Hematopoietic multipotent progenitor cell (in vitro differentiated cells): Measurements from ENCODE around the gene PDE10A. TPM values are rescaled to one million over a fixed set of nuclear protein-coding genes. Genes with fewer than 3 reads are reported as not detected.

ENCODE experiments used
- DNase-seq, 3 donors: peaks; one replicate each; pipeline ENCODE4 v3.0.0-alpha.2; 2011 to 2015; ENCODE audit warnings: low read depth in 2 of 3, low spot score in 2 of 3
- total RNA-seq: library from RNA; depleted of rRNA; stranded (reverse); fragments of >200 nt; gene quantifications from one replicate; pipeline ENCODE4 v1.2.3, GENCODE V29; 2012

PDE10A gene
- under 0.01 TPM for total RNA-seq

DNA sequence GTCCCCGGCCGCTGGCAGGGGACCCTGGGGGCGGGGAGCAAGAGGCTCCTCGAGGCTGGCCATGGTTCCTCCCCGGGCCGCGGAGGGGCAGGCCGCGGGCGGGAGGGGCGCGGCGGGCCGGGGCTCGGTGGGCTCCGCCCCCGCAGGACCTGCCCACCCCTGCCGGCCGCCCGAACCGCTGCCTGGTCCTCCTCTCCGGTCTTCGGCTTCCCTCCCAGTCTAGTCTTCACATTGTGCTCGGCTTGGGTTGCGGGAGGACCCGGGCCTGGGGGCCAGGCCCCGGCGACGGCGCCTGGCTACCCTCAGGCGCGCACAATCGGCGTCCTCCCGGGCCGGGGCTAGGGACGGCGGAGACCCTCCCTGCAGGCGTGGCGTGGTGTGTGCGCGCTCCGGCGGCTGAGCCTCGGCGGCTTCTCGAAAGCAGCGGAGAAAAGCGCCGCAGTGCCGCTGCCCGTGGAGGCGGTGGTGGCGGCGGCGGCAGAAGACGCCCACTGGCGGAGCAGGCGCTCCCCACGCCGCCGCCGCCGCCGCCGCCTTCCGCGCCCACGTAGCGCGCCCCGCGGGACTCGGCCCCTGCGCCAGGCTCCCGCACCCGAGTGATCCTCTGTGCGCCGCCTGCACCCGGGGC is at the start of gene PDE10A:
TSS of gene PDE10A (minus strand) at position 493 of the 628 bp plus-strand sequence. CDS start at position 63, 430 bp downstream.
- DNase-seq = peak in 1 of 3 donors; percentile 35

DNA sequence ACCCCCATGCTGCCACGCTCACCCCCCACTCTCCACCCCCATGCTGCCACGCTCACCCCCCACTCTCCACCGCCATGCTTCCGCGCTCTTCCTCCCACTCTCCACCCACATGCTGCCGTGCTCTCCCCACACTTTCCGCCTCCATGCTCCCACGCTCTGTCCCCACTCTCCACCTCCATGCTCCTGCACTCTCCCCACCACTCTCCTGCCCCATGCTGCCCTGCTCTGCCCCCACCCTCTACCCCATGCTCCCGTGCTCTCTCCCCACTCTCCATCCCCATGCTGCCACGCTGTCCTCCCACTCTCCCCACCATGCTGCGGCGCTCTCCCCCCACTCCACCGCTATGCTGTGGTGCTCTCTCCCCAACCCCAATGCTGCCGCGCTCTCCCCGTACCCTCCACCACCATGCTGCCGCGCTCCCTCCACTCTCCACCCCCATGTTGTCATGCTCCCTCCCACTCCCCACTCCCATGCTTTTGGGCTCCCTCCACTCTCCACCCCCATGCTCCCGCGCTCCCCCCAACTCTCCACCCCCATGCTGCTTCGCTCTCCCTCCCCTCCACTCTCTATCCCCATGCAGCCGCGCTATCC is 46.0 kb upstream of the PDE10A start:
- no peak for DNase-seq

DNA sequence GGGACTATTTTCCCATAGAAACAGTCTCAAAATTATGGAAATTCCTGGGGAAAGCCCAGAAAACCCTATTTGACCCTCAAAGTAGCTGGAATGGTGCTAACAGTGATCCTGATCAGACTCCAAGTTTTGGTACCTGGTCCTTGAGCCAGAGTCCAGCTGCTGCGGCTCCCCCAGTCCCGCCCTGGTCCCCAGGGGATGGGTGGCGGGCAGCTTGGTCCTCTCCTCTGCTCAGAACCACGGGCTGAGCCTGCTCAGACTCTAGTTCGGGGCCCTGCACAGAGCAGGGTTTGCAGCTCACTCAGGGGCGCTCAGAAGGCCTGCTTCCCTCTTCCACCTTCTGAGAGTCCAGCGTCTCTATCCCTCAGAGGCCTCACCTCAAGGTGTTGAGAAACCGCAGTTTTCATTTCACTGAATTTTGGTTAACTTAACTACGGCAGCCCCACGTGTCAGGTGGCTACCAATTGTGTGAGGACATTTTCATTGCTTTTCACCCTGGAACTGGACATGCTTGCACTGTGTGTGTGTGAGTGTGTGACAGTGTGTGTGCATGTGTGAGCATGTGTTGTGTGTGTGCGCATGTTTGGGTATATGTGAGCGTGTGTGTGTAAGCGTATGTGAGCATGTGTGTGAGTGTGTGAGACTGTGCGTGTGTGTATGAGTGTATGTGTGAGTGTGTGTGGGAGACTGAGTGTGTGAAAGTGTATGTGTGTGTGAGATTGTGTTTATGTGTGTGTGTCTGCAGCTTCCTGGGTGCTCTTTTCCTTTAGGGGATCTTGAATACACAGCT is 44.2 kb upstream of the PDE10A start:
- no peak for DNase-seq

DNA sequence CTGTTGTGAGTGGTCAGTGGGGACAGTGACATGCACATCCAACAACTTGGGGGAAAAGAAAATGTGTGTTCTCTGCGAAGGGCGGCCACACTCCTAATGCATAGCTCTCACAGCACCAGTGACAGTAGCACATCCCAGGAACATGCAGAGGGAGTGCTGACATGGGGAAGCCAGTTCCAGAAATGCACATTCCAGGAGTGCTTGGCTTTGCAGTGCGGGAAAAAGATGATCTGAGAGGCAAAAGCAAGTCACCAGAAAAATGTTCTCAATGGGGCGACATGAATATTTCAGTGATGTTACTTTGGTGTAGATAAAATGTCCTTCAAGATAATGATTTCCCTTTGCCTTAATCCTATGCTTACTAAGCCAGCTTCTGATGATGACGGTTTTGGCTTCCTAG is 42.9 kb upstream of the PDE10A start:
- no peak for DNase-seq

DNA sequence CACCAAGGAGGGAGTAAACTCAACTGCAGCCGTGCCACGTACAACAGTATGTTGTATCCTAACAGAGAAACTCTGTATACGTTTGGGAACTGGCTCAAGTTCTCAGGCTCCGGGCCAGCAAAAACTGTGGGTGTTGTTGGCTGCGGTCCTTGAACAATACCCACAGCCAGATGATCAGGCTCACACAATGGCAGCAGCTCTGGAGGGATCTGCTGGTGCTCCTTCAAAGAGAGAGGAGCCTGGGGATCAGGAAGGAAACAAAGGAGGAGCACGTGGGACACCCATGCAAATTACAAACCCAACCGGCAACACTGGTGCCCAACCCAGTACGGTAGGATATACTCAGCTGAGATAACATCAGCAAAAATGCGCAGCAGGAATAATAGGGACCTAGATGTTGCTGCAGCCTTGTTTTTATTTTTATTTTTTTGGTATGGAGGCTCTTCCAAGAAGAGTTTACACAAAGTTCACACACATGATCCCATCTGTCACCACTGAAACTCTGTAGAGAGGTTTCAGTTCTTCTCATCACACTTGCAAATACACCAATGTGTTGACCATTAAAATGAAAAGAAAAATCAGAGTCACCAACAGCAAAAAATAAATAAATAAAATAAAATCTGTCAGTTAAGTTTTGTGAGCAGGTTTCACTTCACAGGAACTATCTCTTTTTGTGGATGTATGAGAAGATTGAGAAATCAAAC is 41.2 kb upstream of the PDE10A start:
- DNase-seq = no peak

DNA sequence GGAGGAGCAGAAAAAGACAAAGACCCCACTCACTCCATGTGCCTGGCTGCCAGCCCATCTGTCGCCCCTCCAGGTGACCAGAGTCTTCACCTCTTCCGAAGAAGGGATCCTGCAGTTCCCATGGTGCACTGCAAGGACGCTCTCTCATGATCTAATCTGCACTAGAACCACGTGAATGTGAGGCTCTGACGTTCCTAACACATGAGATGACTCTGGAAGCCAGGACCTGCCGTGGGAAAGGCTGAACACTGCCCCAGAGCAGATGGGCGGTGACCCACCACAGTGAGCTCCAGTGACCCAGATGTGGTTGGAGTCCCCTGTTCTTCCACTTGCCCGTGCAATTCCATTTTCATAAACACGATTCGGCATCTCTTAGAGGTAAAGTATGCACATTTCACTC is 39.6 kb upstream of the PDE10A start:
- DNase-seq = no peak

DNA sequence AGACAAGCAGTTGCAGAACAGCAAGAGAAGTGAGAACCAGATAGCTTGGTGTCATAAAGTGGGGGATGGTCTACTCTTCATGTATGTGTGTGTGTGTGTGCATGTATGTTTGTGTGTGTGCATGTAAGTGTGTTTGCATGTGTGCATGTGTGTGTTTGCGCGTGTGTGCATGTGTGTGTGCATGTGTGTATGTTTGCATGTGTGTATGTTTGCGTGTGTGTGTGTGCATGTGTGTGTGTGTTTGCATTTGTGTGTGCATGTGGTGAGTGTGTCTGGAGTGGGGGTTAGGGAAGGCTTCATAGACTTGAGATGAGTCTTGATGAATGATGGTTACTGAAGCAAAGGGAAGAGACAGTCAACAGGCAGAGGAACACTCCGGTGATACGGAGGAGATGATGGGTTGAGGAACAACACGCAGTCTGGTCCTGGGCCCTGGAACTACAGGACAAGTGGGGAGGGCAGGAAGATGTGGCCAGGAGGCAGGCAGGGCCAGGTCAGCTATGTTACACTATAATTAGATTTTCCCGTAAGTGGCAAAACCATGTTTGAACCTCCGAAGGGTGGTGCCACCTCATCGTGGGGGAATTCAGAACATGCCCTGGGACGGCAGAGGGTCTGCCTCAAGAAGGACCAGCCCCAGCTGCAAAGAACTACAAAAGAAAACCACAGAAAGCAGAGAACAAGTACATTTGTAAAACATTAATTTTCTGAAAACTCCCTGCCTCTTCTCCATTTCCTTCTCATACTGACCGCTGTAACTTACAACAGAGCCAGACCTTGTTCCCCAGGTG is 38.7 kb upstream of the PDE10A start:
- no peak for DNase-seq

DNA sequence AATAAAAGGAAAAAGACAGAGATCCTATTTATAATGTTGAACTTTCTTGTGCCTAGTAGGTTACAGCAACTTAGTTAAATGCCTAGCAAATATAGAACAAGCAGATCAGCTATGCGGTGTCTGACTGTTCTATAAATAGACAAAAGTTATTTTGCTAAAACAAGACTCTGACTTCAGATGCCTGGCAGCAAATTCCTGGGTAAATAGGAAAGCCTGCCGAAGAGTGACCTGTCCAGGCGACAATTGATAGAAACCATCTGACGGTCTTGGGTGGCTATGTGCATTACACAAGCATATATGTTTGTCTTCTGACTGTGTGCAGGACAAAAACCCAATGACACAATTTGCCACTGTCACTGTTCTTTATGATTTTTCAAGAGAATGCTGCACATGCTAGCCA is 38.0 kb upstream of the PDE10A start:
- DNase-seq = no peak

DNA sequence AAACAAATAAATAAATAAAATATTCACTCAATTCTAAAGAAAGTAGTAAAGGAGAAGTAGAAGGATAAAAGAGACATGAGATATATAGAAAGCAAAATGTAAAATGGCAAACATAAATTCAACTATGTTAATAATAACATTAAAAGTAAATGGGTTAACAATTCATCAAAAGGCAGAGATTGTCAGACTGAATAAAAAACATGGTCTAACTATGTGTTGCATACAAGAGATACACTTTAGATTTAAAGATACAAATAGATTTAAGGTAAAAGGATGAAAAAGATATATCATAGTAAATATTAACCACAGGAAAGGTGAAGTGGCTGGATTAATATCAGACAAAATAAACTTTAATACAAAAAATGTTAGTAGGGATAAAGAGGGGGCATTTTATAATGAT is 35.8 kb upstream of the PDE10A start:
- DNase-seq = no peak

DNA sequence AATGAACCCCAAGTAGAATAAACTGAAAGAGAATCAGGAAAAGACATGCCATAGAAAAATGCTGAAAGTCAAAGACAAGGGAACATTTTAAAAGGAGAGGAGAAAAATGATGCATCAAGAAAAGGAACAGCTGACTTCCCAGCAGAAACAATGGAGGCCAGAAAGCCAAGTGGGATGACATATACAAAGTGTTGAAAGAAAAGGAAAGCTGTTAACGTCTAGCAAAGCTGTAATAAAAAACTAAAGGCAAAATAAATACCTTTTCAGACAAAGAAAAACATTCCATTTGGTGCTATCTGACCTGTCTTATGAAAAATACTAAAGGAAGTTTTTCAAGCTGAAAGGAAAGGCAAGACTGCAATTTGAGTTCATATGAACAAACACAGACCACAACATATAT is 34.1 kb upstream of the PDE10A start:
- DNase-seq = no peak

DNA sequence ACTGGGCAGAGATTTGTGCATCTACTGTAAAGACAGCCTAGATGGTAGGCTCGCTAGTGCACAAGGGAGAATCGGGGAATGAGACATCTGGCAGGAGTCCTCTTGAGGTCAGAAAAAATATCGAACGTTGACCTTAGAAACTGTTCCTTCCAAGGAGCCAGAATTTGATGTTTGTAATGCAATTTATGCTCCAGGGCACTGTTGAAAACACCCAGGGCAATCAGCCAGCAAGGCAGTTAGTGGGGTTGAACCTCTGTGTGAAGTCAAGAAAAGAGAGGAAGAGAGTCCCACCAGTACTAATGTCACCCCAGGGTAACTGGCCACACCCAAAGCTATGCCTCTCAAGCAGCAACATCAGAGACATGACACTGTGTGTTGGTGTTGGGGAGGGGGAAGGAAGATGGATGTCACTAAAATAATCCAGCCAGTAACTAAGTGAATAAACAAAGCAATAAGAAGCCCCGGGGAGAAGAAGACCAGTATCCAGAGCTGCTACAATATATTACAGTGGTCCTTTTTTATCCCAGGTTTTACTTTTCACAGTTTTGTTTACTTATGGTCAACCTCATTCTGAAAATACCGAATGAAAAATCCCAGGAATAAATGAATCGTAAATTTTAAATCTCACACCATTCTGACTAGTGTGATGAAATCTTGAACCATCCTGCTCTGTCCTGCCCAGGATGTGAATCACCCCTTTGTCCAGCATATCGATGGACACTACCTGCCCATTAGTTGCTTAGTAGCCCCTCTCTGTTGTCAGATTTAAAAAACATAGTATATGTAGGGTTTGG is 32.9 kb upstream of the PDE10A start:
- no peak for DNase-seq

DNA sequence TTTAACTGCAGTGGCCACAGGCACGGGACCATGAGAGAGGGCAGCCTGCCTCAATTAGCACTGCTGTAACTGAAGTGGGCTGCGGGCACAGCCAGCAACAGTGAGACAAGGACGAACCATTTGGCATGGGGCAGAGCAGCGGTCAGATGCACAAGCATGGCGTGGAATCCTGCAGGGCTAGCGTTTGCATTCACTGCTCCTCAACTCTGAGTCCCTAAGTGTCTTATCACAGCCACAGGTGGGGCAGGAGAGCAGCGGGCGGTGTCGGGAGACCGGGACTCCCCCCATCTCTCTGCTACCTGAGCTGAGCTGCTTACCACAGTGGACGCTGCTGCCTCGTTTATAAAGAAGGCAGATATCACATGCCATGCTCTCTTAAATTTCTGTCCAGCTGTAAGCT is 31.3 kb upstream of the PDE10A start:
- DNase-seq = no peak

DNA sequence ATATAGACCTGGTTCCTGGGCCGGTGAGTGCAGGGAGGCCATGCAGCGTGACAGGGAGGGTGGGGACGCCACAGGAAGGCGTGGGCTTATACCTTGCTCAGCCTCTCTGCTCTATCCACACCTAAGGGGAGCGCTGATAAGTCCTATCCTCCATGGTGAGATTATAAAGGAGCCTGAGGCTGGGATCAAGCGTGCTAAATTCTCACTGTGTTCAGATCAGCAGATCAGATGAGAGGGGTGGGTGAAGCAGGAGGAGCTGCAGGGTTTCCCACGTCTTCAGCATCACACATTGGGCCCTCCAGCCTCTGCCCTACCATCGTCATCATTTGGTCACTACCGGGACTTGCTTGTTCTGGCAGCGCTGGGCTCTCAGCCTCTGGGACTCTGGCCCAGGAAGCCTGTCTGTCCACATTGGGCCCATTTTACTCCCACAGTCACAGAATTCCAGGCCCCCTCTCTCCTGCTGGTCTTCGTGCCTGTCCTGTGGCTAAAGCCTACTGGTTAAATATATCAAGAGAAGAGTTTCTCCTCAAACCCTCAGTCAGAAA is 29.1 kb upstream of the PDE10A start:
- DNase-seq = no peak

DNA sequence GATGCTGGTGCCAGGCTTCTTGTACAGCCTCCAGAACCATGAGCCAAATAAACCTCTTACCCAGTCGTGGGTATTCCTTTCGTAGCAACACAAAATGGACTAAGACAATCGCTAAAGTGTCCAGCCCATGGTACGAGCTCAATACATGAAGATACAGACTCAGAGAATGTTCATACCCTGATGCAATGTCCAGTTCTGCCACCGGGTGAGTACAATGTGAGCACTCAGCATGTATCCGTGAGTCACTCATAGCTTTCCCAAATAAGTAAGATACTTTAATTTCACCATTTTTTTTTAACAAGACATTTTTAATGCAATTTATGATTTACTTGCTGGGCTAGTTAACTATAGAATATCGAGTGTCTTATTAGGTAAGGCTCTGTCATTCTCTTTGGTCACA is 26.7 kb upstream of the PDE10A start:
- no peak for DNase-seq

DNA sequence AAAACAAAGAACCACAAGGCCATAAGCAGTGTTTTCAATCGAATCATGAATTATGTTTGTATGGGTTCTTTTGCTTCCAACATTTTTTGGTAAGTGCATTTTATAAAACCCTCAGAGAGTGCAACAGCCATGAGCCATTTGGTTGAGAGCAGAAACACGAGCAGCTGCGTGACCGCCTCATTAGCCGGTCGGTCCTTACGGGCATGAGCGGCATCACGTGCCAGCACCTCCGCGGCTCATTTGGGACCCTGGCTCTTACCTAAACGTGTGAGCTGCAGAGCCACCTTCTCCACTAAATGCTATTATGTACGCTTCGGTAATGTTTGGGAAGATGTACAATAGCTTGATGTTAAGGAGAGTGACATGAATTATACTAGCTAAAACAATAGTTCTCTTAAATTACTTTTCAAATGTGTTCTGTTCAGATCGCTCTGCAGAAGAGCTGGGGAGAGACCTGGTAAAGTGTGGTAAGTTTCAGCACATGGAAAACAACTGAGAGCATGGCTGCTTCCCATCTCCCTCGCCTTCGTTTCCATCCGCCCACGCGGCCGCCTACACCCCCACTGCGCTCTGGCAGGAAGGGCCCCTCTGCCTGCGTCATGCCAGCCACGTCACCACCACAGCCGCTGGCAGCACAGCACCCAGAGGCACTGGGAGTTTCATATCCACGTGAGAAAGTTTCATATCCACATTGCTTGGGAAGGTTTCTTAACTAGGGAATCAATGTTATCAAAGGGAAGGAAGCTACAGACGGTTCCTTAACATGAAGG is 23.7 kb upstream of the PDE10A start:
- DNase-seq = no peak

DNA sequence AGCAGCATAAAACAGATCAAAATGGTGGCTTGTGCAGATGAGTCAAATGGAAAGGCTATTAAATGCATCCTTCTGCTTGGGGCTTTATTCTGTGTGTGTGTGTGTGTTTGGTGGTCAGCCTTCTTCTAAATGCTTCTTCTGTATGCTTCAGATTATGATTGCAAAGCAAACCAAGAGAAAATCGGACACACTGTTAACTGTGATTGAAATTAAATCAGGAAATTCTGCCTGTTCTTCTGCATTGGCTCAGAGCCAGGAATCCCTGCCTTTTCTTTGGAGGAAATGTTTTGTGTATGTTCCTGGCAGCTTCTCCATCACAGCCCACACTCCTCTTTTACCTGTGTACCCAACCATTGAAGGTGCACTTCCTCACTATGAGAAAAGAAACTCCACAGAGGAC is 22.3 kb upstream of the PDE10A start:
- no peak for DNase-seq

DNA sequence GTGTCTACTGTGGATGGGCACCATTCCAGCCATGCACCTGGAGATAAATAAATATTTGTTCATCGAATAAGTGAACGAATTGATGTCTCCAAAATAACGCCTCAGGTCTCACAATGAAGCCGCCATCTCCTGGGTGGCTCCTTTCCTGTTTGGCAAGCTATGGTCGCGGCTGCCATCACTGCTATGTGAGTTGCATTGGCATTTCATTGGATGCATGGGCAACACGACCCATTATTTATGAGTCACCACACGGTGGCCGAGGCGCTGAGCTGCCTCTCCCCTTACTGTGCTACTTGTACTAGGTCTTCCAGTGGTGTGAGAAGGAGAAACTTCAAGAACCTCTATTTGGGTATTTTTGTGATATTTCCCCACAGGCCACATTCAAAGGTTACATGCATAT is 21.3 kb upstream of the PDE10A start:
- no peak for DNase-seq

DNA sequence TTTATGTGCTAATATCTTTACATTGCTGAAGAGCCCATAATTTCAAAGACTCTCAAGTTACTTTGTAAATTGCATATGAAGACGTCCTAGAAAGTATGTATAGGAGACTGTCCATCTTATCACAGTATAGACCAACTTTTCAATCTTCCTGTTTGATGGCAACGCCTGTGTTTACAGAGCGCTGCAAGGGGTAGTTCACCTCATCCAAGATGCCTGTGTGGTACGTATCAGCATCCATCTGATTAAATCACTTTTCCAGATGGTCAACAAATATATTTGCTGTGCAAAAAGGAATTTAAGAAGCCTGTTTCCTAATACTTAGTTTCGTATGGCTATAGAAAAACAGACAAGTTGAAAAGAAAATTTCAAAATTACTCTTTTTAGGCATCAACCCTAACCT is 17.9 kb upstream of the PDE10A start:
- no peak for DNase-seq

DNA sequence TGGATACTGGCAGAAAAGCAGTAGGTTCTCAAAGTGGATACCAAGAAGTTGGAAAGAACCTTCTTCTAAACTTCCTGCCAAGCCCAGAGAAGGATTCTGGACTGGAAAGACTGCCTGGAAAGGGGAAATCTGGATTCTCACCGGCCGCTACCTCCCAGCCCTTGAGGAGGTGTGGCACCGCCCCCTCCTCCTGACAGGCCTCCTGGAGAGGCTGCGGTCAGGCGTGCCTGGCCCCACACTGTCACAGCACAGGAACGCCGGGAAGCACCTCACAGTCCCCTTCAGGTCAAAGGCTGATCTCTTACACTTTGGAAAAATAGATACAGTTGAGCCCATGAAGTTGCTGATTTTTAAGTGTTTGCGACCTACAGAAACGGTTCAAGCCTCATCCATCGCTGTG is 16.3 kb upstream of the PDE10A start:
- no peak for DNase-seq
